Measurements from ENCODE around the gene SMO.

The SMO gene

DNA sequence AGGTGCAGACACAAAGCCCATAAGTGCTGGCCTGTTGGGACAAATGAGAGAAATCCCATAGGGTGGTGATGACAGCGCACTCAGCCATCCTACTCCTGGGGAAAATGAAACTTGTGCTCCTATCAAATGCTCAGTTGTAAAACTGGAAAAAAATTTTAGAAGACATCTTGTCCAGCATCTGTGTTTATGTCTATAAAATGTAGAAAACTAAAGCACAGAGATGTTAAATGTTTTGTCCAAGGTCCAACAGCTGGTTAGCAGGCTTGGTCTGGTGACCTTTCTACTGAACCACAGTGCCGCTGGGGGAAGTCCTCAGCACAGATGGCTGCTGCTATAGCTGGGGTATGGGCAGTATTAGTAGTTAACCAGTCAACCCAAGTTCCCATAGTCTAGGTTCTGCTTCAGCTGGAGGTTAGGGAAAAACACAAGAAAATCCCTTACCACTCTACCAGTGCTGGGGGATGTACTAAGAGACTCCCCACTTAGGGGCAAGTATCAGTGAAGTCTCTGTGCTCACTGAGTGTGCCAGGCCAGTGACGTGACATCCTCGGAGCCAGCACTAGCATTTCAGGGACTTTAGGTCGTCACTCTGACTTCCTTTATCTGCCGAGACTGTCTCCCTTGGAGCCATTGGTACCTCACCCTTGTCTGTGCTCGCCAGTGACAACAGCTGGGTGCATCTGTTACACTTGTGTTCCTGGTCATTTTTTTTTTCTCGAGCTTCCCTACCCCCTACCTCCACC is 42.0 kb upstream of the SMO start:
- TF ChIP-seq, protein P1, sequence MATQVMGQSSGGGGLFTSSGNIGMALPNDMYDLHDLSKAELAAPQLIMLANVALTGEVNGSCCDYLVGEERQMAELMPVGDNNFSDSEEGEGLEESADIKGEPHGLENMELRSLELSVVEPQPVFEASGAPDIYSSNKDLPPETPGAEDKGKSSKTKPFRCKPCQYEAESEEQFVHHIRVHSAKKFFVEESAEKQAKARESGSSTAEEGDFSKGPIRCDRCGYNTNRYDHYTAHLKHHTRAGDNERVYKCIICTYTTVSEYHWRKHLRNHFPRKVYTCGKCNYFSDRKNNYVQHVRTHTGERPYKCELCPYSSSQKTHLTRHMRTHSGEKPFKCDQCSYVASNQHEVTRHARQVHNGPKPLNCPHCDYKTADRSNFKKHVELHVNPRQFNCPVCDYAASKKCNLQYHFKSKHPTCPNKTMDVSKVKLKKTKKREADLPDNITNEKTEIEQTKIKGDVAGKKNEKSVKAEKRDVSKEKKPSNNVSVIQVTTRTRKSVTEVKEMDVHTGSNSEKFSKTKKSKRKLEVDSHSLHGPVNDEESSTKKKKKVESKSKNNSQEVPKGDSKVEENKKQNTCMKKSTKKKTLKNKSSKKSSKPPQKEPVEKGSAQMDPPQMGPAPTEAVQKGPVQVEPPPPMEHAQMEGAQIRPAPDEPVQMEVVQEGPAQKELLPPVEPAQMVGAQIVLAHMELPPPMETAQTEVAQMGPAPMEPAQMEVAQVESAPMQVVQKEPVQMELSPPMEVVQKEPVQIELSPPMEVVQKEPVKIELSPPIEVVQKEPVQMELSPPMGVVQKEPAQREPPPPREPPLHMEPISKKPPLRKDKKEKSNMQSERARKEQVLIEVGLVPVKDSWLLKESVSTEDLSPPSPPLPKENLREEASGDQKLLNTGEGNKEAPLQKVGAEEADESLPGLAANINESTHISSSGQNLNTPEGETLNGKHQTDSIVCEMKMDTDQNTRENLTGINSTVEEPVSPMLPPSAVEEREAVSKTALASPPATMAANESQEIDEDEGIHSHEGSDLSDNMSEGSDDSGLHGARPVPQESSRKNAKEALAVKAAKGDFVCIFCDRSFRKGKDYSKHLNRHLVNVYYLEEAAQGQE (IDR thresholded peaks at IDR 0.05; ENCODE audit: insufficient read depth in 1 of 2, low read depth in 2 of 2, low read length in 2 of 2) = no peak
- no peak for TF ChIP-seq TAF1 (IDR thresholded peaks at IDR 0.05; ENCODE audit: borderline replicate concordance, insufficient read depth, low read length)
- no peak for TF ChIP-seq POLR2AphosphoS5 (IDR thresholded peaks at IDR 0.05; ENCODE audit: low read depth, low read length)
- no peak for TF ChIP-seq FOXP2 (optimal IDR thresholded peaks at IDR 0.05; ENCODE audit: borderline replicate concordance, extremely low read depth, extremely low read length, insufficient read depth)
- TF ChIP-seq SIN3A (IDR thresholded peaks at IDR 0.05; ENCODE audit: borderline replicate concordance, insufficient read depth, low read length) = no peak

DNA sequence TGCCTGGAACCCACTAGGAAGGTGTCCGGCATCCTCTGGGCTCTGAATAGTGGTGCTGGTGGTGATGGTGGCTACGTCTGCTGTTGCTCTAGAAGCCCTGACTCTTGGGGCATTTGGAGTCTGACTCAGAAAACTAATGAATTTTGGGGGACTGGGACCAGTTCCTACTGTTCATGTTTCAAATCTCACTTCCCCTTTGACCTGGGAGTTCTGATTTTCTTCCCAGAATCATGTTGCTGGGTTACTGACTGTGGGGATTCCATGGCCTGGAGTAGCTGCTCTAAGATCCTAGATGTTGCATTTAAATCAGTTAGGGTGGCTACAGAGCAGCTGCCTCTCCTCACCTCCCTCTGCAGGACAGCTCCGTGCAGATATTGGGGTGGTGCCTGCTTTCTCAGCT is 40.7 kb upstream of the SMO start:
- TF ChIP-seq FOXP2 (optimal IDR thresholded peaks at IDR 0.05; ENCODE audit: borderline replicate concordance, extremely low read depth, extremely low read length, insufficient read depth) = no peak
- TF ChIP-seq SIN3A (IDR thresholded peaks at IDR 0.05; ENCODE audit: borderline replicate concordance, insufficient read depth, low read length) = no peak
- TF ChIP-seq POLR2AphosphoS5 (IDR thresholded peaks at IDR 0.05; ENCODE audit: low read depth, low read length) = no peak

DNA sequence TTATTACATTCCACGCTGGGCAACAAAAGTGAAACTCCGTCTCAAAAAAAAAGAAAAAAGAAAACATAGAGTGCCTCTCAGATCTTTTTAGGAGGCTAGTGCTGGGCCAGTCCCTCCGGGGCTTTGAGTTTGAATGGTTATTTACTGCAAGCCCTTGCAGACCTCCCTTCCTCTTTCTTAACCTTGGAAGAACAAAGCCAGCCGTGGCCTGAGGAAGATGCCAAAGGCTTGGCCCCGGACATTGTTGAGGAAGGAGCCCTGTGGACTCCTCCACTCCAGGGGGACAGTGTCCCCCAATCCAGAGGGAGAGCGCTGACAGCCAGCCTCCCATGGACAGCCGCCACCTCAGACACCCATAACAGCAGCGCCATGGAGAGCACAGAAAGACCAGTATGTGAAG is 38.9 kb upstream of the SMO start:
- no peak for TF ChIP-seq POLR2AphosphoS5 (IDR thresholded peaks at IDR 0.05; ENCODE audit: low read depth, low read length)
- TF ChIP-seq FOXP2 (optimal IDR thresholded peaks at IDR 0.05; ENCODE audit: borderline replicate concordance, extremely low read depth, extremely low read length, insufficient read depth) = no peak
- TF ChIP-seq SIN3A (IDR thresholded peaks at IDR 0.05; ENCODE audit: borderline replicate concordance, insufficient read depth, low read length) = no peak
- TF ChIP-seq, protein P1 (IDR thresholded peaks at IDR 0.05; ENCODE audit: insufficient read depth in 1 of 2, low read depth in 2 of 2, low read length in 2 of 2) = no peak
- no peak for TF ChIP-seq TAF1 (IDR thresholded peaks at IDR 0.05; ENCODE audit: borderline replicate concordance, insufficient read depth, low read length)

DNA sequence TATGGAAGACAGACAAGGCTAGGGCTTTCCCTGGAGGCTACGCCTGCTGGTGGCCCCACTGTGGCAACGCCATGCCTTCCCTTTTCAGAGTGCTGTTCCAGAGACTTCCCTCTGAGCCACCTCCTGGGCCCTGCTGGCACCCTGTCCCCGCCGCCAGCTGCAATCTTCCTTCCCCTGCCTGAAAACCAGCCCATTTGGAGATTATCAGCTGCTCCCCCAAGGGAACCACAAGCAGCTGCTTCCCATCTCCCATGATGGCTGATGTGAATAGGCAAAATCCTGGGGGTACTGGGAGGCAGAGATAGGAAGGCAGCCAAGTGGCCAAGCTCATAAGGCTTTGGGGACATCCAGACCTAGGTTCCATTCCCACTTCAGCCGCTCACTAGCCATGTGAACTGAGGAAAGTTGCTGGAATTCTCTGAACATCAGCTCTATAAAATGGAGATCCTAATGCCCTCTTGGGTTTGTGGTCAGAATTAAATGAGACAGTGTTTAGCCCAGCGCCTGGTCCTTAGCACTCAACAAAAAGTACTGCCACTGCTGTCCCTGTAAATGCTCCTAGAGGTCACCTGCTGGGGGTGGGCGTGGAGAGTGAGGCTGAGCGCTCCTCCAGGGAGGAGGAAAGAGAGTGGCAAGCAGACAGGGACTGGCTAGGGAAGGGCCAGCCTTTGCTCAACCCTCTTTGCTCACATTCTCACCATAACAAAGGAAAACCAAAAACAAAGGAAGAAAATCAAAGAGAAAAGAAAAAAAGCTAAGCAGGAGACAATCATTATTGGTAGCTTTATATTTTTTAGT is 38.0 kb upstream of the SMO start:
- TF ChIP-seq POLR2AphosphoS5 (IDR thresholded peaks at IDR 0.05; ENCODE audit: low read depth, low read length) (no peak), SIN3A (IDR thresholded peaks at IDR 0.05; ENCODE audit: borderline replicate concordance, insufficient read depth, low read length) (no peak), TAF1 (IDR thresholded peaks at IDR 0.05; ENCODE audit: borderline replicate concordance, insufficient read depth, low read length) (no peak), FOXP2 (optimal IDR thresholded peaks at IDR 0.05; ENCODE audit: borderline replicate concordance, extremely low read depth, extremely low read length, insufficient read depth) (no peak)
- TF ChIP-seq, protein P1 (IDR thresholded peaks at IDR 0.05; ENCODE audit: insufficient read depth in 1 of 2, low read depth in 2 of 2, low read length in 2 of 2) = no peak

DNA sequence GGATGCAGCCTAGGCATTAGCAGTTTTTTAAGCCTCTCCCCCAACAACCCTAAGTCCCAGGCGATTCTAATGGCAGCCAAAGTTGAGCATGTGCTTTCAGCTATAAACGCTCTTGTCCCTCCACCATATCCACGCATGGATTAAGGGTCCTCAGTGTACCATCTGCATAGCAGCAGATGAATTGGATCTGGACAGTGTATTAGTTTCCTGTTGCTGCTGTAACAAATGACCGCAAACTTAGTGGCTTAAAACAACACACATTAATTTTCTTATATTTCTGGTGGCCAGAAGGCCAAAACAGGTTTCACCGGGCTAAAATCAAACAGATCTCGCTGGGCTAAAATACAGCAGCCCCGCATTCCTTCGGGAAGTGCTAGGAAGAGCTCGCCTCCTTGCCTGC is 30.8 kb upstream of the SMO start:
- TF ChIP-seq, protein P1 (IDR thresholded peaks at IDR 0.05; ENCODE audit: insufficient read depth in 1 of 2, low read depth in 2 of 2, low read length in 2 of 2) = no peak
- TF ChIP-seq SIN3A (IDR thresholded peaks at IDR 0.05; ENCODE audit: borderline replicate concordance, insufficient read depth, low read length) (no peak), FOXP2 (optimal IDR thresholded peaks at IDR 0.05; ENCODE audit: borderline replicate concordance, extremely low read depth, extremely low read length, insufficient read depth) (no peak), POLR2AphosphoS5 (IDR thresholded peaks at IDR 0.05; ENCODE audit: low read depth, low read length) (no peak), TAF1 (IDR thresholded peaks at IDR 0.05; ENCODE audit: borderline replicate concordance, insufficient read depth, low read length) (no peak)

Measured in PFSK-1 (cell line).